ENCODE measurements around the gene ZMIZ1.
"Not testable (repeated sequence)": the region's sequence is repeated elsewhere in the genome, so short reads cannot be mapped to it uniquely, and the experiment has no call there.

Gene ZMIZ1

DNA sequence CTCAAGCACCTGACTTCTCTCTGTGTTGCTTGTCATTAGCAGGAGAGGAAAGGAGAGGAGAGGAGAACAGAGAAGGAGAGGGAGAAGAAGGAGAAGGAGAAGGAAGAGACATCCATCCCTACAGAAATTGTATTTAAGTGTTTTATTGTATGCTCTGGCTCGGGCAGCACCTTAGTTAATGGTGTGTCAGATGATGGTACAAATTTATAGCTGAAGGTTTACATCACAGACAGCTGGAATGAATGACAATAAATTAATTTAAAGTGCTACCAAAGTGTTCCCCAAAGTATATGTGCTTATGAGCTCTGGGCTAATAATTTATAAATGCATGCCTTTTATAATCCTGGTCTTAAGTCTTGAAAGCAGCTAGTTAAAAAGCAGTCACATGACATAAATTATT lies 38.1 kb upstream of the ZMIZ1 start:
- no peak overlapping the region for H3K4me3 ChIP-seq (replicated peaks in 1 of 2; ENCODE audit: low read depth in 2 of 2, low read length in 2 of 2)
- DNase-seq (ENCODE audit: low read depth in 2 of 2), result no peak
- no peak for TF ChIP-seq CTCF (IDR thresholded peaks at IDR 0.05; ENCODE audit: low read depth, low read length)

DNA sequence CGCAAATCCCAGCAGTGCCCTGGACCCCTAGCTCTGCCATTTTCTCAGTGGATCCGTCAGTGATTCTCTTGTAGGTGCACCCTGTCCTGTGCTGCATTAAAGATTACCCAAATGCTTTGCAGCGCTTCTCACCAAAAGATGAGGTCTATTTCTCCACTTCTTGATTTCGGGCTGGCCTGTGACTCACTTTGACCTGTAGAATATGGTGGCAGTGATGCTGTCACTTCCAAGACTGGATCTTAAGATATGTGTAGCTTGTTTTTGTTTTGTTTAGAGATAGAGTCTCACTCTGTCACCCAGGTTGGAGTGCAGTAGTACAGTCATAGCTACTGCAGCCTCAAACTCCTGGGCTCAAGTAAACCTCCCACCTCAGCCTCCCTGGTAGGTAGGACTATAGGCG lies 37.0 kb upstream of the ZMIZ1 start:
- H3K4me3 ChIP-seq (replicated peaks in 1 of 2; ENCODE audit: low read depth in 2 of 2, low read length in 2 of 2), result no peak overlapping the region
- TF ChIP-seq CTCF (IDR thresholded peaks at IDR 0.05; ENCODE audit: low read depth, low read length), result no peak
- DNase-seq (ENCODE audit: low read depth in 2 of 2), result no peak

GRCh38 chr10:79034271-79034876 lies 34.4 kb upstream of the ZMIZ1 start:
- DNase-seq (ENCODE audit: low read depth in 2 of 2), result no peak
- H3K4me3 ChIP-seq (replicated peaks in 1 of 2; ENCODE audit: low read depth in 2 of 2, low read length in 2 of 2), result no peak overlapping the region
- TF ChIP-seq CTCF (IDR thresholded peaks at IDR 0.05; ENCODE audit: low read depth, low read length), result no peak

GRCh38 chr10:79036416-79036815 lies 32.4 kb upstream of the ZMIZ1 start:
- not testable (repeated sequence) for H3K4me3 ChIP-seq (replicated peaks in 1 of 2; ENCODE audit: low read depth in 2 of 2, low read length in 2 of 2)
- peak in 1 of 2 donors; percentile 5 for DNase-seq (ENCODE audit: low read depth in 2 of 2)

DNA sequence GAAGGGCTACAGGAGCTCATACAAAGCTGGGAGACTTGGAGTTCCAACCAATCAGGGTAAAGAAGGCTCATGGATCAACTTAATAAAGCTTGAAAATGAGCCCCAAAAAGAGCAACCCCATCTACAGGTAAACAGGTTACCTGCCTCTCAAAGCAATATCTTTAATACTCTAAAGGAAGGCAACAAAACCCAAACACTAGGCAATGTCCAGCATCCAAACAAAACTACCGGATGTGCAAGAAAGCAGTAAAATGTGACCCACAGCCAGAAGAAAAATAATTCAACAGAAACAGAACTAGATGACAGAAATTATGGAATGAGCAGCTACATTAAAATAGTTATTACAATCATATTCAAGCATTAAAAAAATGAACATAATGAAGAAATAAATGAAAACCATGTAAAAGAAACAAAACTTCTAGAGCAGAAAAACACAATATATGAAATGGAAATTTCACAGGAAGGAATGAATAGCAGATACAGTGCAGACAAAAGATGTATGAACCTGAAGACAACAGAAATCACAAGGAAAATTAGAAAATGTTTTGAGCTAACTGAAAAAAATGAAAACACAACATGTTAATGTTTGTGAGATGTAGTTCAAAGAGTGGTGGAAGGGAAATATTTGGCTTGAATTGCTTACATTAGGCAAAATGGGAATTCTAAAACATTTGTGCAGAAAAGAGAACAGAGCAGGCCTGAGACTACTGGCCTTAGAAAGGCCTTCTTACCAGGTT lies 30.5 kb upstream of the ZMIZ1 start:
- no peak for TF ChIP-seq CTCF (IDR thresholded peaks at IDR 0.05; ENCODE audit: low read depth, low read length)
- no peak overlapping the region for H3K4me3 ChIP-seq (replicated peaks in 1 of 2; ENCODE audit: low read depth in 2 of 2, low read length in 2 of 2)
- DNase-seq (ENCODE audit: low read depth in 2 of 2), result no peak

- TF ChIP-seq CTCF (IDR thresholded peaks at IDR 0.05; ENCODE audit: low read depth, low read length), result no peak
- DNase-seq (ENCODE audit: low read depth in 2 of 2), result peak in 1 of 2 donors; percentile 11
- H3K4me3 ChIP-seq (replicated peaks in 1 of 2; ENCODE audit: low read depth in 2 of 2, low read length in 2 of 2), result no peak overlapping the region
These were observed 29.9 kb upstream of the ZMIZ1 start for GRCh38 chr10:79038841-79039201.

GRCh38 chr10:79042639-79043411 lies 25.9 kb upstream of the ZMIZ1 start:
- no peak overlapping the region for H3K4me3 ChIP-seq (replicated peaks in 1 of 2; ENCODE audit: low read depth in 2 of 2, low read length in 2 of 2)
- TF ChIP-seq CTCF (IDR thresholded peaks at IDR 0.05; ENCODE audit: low read depth, low read length), result no peak
- DNase-seq (ENCODE audit: low read depth in 2 of 2), result no peak

All from cardiac fibroblast (primary cell).